Activated CD4-positive, alpha-beta memory T cell treated with anti-CD3 and anti-CD28 coated beads for 36 hours (primary cell): ENCODE results near the gene SFXN5. TPM values are rescaled to one million over a fixed set of nuclear protein-coding genes. Genes with fewer than 3 reads are reported as not detected.

ENCODE experiments used
- CTCF ChIA-PET: fragments of 350-600 bp; sonication (Branson Sonifier 250); formaldehyde crosslinking; loops from one replicate; lab custom pipeline; 2021; ENCODE audit warnings: antibody characterized with exemption, inconsistent platforms; lab: Charles Lee
- POLR2A ChIA-PET: fragments of 350-600 bp; sonication (Branson Sonifier 250); formaldehyde crosslinking; loops from one replicate; lab custom pipeline; 2021; ENCODE audit warnings: antibody characterized with exemption; lab: Charles Lee
- DNase-seq: peaks from one replicate; pipeline ENCODE4 v3.0.0-alpha.2; 2020
- H3K27ac Mint-ChIP-seq: one replicate; pipeline ENCODE4 v1.8.0; 2021; ENCODE audit warnings: mixed read lengths
- H3K27me3 Mint-ChIP-seq: one replicate; pipeline ENCODE4 v1.8.0; 2021; ENCODE audit warnings: mixed read lengths
- H3K36me3 Mint-ChIP-seq: one replicate; pipeline ENCODE4 v1.8.0; 2021; ENCODE audit warnings: mixed read lengths
- H3K4me1 Mint-ChIP-seq: one replicate; pipeline ENCODE4 v1.8.0; 2021; ENCODE audit warnings: low read depth, mixed read lengths
- H3K4me3 Mint-ChIP-seq: one replicate; pipeline ENCODE4 v1.8.0; 2021; ENCODE audit warnings: mild to moderate bottlenecking, mixed read lengths
- H3K9me3 Mint-ChIP-seq: one replicate; pipeline ENCODE4 v1.8.0; 2021; ENCODE audit warnings: mixed read lengths
- intact Hi-C: fragments of 100-400 bp; cut with micrococcal nuclease; formaldehyde crosslinking; loops from one replicate; pipeline ENCODE4 v1.15.1; 2023
- total RNA-seq, 2 experiments: library from RNA; stranded (reverse); gene quantifications; one replicate each; pipeline ENCODE4 v1.2.3, GENCODE V29; 2021

The SFXN5 gene
- total RNA-seq, 2 experiments from 2014 or later = 4.5 to 7.6 TPM

DNA sequence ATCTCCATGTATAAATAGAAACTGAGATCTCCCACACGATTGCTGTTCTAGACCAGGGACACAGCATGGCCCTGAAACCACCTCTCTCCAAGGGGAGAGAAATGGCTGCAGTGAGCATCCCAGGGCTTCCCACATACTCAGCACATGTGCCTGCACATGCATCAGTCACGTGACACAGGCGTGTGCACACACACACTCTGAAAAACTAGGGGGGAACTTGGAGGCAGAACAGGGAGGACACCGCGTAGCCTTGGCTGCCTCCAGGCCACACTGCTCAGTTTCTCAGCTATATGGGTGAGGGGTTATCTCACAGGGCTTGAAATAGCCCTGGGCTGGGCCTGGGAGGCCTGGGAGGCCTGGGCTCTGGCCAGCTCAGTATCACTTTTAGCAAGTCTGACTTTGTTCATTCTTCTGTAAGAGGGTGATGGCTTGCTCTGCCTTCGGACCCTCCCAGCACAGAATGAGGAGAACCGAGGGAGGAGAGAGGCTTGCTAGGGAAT, 87.3 kb downstream of the SFXN5 start:
- DNase-seq = no peak
- ChIA-PET CTCF (interaction anchor here (1.1 to 2.8 kb wide), 3 partner anchors 11 to 193 kb away, joined by 4 to 12 read pairs (median 7); no protein-coding TSS in a partner anchor), POLR2A (no interaction called here)
- no peaks in the 10 kb centered on the region for H3K27me3 Mint-ChIP-seq
- H3K36me3 Mint-ChIP-seq = no peaks in the 10 kb centered on the region
- intact Hi-C loops = no loop called here
- H3K4me1 Mint-ChIP-seq = no peaks in the 10 kb centered on the region
- H3K27ac Mint-ChIP-seq = no peak overlapping the region
- H3K9me3 Mint-ChIP-seq = no peaks in the 10 kb centered on the region
- no peak overlapping the region for H3K4me3 Mint-ChIP-seq

GRCh38 chr2:72983500-72984161, 87.9 kb downstream of the SFXN5 start:
- DNase-seq = no peak
- intact Hi-C loops = no loop called here
- H3K27me3 Mint-ChIP-seq = no peaks in the 10 kb centered on the region
- H3K9me3 Mint-ChIP-seq = no peaks in the 10 kb centered on the region
- no peaks in the 10 kb centered on the region for H3K36me3 Mint-ChIP-seq
- ChIA-PET POLR2A (no interaction called here), CTCF (interaction anchor here (1.1 to 1.5 kb wide), 2 partner anchors 10 kb away, joined by 5 to 7 read pairs; no protein-coding TSS in a partner anchor)
- H3K4me3 Mint-ChIP-seq = no peak overlapping the region
- H3K27ac Mint-ChIP-seq = no peak overlapping the region
- no peaks in the 10 kb centered on the region for H3K4me1 Mint-ChIP-seq

DNA sequence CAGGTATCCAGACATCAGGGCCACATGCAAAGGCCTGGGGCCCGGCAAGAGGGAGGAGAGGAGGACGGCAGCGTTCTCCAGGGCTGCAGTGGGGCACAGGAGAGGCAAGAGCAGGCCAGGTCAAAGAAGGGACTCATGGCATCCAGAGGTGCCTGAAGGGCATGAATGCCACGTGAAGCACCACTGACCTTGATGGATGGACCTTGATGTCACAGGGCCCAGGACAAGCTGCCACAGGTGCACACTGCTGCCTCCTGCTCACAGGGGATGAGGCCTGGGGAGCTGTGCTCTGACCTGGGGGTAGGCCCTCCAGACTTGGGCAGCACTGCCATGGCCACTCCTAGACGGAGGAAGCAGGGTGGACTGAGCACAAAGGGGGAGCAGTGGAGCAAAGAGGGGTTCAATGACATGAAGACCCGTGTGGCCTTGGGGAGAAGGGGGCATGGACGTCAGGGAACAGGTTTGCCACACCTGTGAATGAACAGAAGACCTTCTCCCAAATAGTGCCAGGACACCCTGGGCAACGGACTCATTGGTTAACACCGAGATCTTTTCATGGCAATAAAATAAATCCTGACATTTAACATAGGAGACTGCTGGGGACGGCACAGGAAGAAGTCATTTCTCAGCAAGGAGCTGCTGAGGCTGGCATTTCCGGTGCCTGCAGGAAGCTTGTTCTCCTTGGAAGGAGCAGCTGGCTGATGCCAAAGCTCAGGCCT, 88.6 kb downstream of the SFXN5 start:
- H3K4me3 Mint-ChIP-seq = no peak overlapping the region
- no peaks in the 10 kb centered on the region for H3K9me3 Mint-ChIP-seq
- no peaks in the 10 kb centered on the region for H3K27me3 Mint-ChIP-seq
- ChIA-PET CTCF (interaction anchor here (1.1 to 1.5 kb wide), 2 partner anchors 9 to 11 kb away, joined by 5 to 7 read pairs; no protein-coding TSS in a partner anchor), POLR2A (no interaction called here)
- H3K4me1 Mint-ChIP-seq = no peaks in the 10 kb centered on the region
- no peak for DNase-seq
- no peaks in the 10 kb centered on the region for H3K36me3 Mint-ChIP-seq
- intact Hi-C loops = no loop called here
- no peak overlapping the region for H3K27ac Mint-ChIP-seq

GRCh38 chr2:72982219-72982618, 89.3 kb downstream of the SFXN5 start:
- Mint-ChIP-seq H3K27ac (no peak overlapping the region), H3K9me3 (no peaks in the 10 kb centered on the region), H3K4me1 (no peaks in the 10 kb centered on the region), H3K4me3 (no peak overlapping the region), H3K27me3 (no peaks in the 10 kb centered on the region), H3K36me3 (no peaks in the 10 kb centered on the region)
- CTCF ChIA-PET = interaction anchor here (0.7 kb wide), 1 partner anchor 1528 kb away, joined by 4 read pairs; no protein-coding TSS in a partner anchor
- no peak for DNase-seq
- POLR2A ChIA-PET = no interaction called here
- intact Hi-C loops = no loop called here

DNA sequence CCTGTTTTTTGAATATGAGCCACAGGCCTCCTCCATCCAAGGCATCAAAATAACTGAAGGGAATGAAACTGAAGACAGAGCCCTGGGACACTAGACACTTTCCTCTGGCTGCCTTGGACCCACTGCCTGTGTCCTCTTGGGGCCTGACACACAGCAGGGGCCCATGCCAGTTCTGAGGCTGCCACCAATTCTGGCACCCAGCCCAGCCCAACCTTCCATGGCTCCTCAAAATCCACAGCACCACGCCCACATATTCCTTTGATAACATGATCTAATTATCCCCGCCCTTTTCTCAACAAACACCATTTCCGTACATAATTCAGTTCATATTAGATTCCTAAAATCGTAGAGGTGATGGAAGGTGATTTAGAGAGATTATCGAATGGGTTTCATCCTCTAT, 90.0 kb downstream of the SFXN5 start:
- Mint-ChIP-seq H3K9me3 (no peaks in the 10 kb centered on the region), H3K36me3 (no peaks in the 10 kb centered on the region), H3K4me3 (no peak overlapping the region), H3K27ac (no peak overlapping the region), H3K27me3 (no peaks in the 10 kb centered on the region), H3K4me1 (no peaks in the 10 kb centered on the region)
- no peak for DNase-seq
- ChIA-PET POLR2A (no interaction called here), CTCF (no interaction called here)
- intact Hi-C loops = no loop called here

DNA sequence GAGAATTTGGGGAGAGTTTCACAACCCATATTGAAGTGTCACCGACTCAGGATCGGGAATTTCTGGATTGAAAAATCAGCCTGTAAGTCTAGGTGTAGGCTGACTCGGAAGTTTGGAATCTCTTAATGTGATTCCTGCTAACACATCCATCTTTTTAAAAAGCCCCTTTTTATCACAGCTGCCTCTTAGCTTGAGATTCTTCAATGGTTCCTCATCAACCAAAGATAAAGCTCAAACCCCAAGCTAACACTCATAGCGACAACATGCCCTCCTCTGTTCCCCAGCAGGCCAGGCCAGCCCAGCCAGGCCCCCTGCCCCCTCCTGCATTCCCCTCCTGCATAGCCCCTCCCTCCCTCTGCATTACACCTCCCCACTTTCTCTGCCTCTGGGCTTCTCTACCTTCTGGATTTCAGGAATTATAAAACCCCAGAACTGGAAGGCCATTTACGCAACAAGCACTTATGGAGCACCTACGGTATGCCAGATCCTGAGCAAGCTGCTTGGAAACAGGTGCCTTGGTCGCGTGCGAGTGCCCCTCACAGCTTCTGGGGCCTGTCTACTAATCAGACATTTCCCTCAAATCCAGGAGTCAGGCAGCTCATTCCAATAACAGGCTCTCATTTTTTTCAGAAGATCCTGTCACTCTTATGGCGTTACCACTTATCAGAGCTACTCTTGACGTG, 90.8 kb downstream of the SFXN5 start:
- DNase-seq = no peak
- ChIA-PET POLR2A (no interaction called here), CTCF (interaction anchor here (0.9 to 2.2 kb wide), 2 partner anchors 11 to 88 kb away, joined by 3 to 9 read pairs; no protein-coding TSS in a partner anchor)
- H3K36me3 Mint-ChIP-seq = no peaks in the 10 kb centered on the region
- no peak overlapping the region for H3K4me3 Mint-ChIP-seq
- H3K4me1 Mint-ChIP-seq = no peaks in the 10 kb centered on the region
- no peaks in the 10 kb centered on the region for H3K27me3 Mint-ChIP-seq
- intact Hi-C loops = no loop called here
- H3K9me3 Mint-ChIP-seq = no peaks in the 10 kb centered on the region
- no peak overlapping the region for H3K27ac Mint-ChIP-seq

- ChIA-PET CTCF (interaction anchor here (1.3 to 2.2 kb wide), 2 partner anchors 12 to 14 kb away, joined by 3 to 9 read pairs; no protein-coding TSS in a partner anchor), POLR2A (no interaction called here)
- Mint-ChIP-seq H3K36me3 (no peaks in the 10 kb centered on the region), H3K27ac (no peak overlapping the region), H3K4me1 (no peaks in the 10 kb centered on the region), H3K27me3 (no peaks in the 10 kb centered on the region), H3K9me3 (no peaks in the 10 kb centered on the region), H3K4me3 (no peak overlapping the region)
- no peak for DNase-seq
- intact Hi-C loops = no loop called here
Observed at GRCh38 chr2:72979896-72980295, 91.6 kb downstream of the SFXN5 start.

DNA sequence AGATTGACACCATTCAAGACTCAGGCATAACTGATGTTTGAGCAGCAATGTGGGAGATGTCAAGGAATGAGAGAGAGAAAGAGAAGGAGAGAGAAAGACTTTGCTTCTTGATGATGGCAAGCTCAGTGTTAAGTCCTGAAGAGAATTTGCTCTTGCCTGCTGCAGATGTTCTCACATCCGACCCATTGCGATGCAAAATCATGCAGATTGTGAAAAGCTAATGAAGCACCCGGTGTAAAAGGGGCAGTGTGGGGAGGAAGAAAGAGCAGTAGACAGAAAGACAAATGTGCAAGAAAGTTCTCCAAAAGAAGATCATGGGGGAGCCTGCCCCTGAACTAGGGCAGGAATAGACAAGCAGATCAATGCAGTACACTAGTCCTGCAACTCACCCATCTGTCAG, 96.5 kb downstream of the SFXN5 start:
- no peaks in the 10 kb centered on the region for H3K36me3 Mint-ChIP-seq
- H3K27me3 Mint-ChIP-seq = no peaks in the 10 kb centered on the region

DNA sequence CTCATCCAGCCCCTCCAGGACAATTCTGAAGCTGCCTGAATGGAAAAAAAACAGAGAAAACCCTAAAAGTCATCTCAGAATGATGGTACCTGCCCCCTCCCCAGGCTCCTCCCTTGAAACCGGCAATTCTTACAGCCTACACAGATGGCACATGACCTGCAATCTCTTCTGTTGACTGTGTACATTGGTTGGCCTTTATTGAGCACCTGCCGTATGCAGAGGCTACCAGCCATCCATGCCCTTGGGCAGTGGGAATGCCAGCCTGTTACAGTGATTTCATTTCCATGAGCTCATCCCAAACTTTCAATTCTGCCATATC, 97.1 kb downstream of the SFXN5 start:
- no peak for DNase-seq
- Mint-ChIP-seq H3K36me3 (no peaks in the 10 kb centered on the region), H3K4me3 (no peak overlapping the region), H3K9me3 (no peaks in the 10 kb centered on the region), H3K4me1 (no peaks in the 10 kb centered on the region), H3K27me3 (no peaks in the 10 kb centered on the region), H3K27ac (no peak overlapping the region)
- intact Hi-C loops = loop anchor here (5.0 kb wide), 1 partner anchor 203 kb away; no protein-coding TSS in a partner anchor
- ChIA-PET POLR2A (no interaction called here), CTCF (interaction anchor here (0.7 to 6.0 kb wide), 17 partner anchors 11 to 238 kb away, joined by 3 to 113 read pairs (median 5); partner anchors contain the start of genes EMX1 and SPR)

More for the DNA sequence above, 96.5 kb downstream of the SFXN5 start:
- Mint-ChIP-seq H3K4me3 (no peak overlapping the region), H3K4me1 (no peaks in the 10 kb centered on the region), H3K9me3 (no peaks in the 10 kb centered on the region), H3K27ac (no peak overlapping the region)
- ChIA-PET CTCF (interaction anchor here (1.4 to 6.0 kb wide), 3 partner anchors 19 to 88 kb away, joined by 4 to 113 read pairs (median 24); partner anchors contain the start of gene SPR), POLR2A (no interaction called here)
- DNase-seq = no peak
- intact Hi-C loops = no loop called here

DNA sequence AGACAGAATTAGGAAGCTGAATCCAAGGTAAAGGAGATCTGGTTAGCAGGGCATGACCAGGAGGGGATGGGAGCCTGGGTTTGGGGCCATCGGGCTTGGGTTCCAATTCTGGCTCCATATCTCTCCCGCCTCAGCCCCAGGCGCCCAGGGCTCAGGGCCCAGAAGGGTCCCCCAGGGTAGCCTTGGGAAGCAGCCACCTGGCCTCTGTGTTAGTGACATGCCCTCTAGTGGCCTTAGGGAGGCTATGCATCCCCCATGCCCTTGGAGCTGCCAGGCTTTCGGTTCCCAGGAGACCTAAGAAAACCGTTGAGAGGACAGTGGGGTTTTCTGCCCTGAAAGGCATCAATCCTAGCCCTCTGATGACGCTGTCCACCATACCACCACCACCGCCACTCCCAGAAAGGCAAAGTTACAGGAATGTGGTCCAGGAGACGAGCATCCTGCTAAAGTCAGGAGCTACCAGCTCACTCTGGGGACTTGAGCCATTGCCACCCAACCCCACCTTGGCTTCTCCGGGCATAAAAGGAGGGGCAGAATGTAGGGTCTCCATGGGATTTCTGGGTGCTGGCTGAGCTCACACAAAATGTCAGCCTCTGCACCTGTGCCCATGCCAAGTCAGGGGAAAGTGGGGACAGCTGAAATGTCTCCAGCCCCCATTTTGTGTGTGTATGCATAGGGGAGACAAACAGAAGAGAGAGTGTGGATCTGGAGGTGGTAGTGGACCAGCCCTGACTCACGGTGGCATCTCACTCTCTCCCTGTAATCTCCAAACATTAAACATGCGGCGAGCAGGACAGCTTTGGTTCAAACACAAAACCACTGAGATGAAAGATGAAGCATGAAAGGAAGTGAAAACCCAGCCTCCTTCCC, 97.7 kb downstream of the SFXN5 start:
- no peaks in the 10 kb centered on the region for H3K9me3 Mint-ChIP-seq
- H3K36me3 Mint-ChIP-seq = no peaks in the 10 kb centered on the region
- no peak overlapping the region for H3K4me3 Mint-ChIP-seq
- intact Hi-C loops = loop anchor here (1.0 to 5.0 kb wide), 2 partner anchors 82 to 204 kb away; no protein-coding TSS in a partner anchor
- ChIA-PET POLR2A (no interaction called here), CTCF (interaction anchor here (0.6 to 6.0 kb wide), 21 partner anchors 10 to 239 kb away, joined by 3 to 113 read pairs (median 5); partner anchors contain the start of genes EMX1 and SPR)
- peak; percentile 50 for DNase-seq
- H3K27me3 Mint-ChIP-seq = no peaks in the 10 kb centered on the region
- no peak overlapping the region for H3K27ac Mint-ChIP-seq
- H3K4me1 Mint-ChIP-seq = no peaks in the 10 kb centered on the region

- H3K27ac Mint-ChIP-seq = no peak overlapping the region
- H3K36me3 Mint-ChIP-seq = no peaks in the 10 kb centered on the region
- H3K27me3 Mint-ChIP-seq = no peaks in the 10 kb centered on the region
- H3K9me3 Mint-ChIP-seq = no peaks in the 10 kb centered on the region
- intact Hi-C loops = loop anchor here (1.0 to 5.0 kb wide), 2 partner anchors 81 to 204 kb away; no protein-coding TSS in a partner anchor
- DNase-seq = no peak
- H3K4me1 Mint-ChIP-seq = no peaks in the 10 kb centered on the region
- CTCF ChIA-PET = interaction anchor here (1.0 to 6.0 kb wide), 11 partner anchors 10 to 204 kb away, joined by 3 to 113 read pairs (median 7); partner anchors contain the start of genes EMX1 and SPR
- H3K4me3 Mint-ChIP-seq = no peak overlapping the region
- POLR2A ChIA-PET = no interaction called here
Observed at GRCh38 chr2:72973137-72973535, 98.4 kb downstream of the SFXN5 start.
